Esophagus muscularis mucosa (tissue), 4 donors: ENCODE results near the gene ASTN2. TPM values are rescaled to one million over a fixed set of nuclear protein-coding genes. Genes with fewer than 3 reads are reported as not detected.

Experiments
- DNase-seq: peaks from one replicate; pipeline ENCODE4 v3.0.0-alpha.2; 2017; ENCODE audit errors: extremely low spot score
- H3K27ac ChIP-seq, 4 donors: fragments of 200-600 bp; sonication (generic); replicated peaks in 1 of 4; 1 replicate in 3 of 4; 2 replicates in 1 of 4; pipeline ENCODE4 v1.5.1; 2016 to 2019; ENCODE audit warnings: mild to moderate bottlenecking in 1 of 4
- H3K27me3 ChIP-seq, 4 donors: fragments of 200-600 bp; sonication (generic); one replicate each; pipeline versions ENCODE4 v1.5.1 to v1.6.0; 2016 to 2019
- H3K36me3 ChIP-seq, 4 donors: fragments of 200-600 bp; sonication (generic); one replicate each; pipeline ENCODE4 v1.5.1; 2016 to 2019
- H3K4me1 ChIP-seq, 4 donors: fragments of 200-600 bp; sonication (generic); one replicate each; pipeline ENCODE4 v1.5.1; 2016 to 2019
- H3K4me3 ChIP-seq, 4 donors: fragments of 200-600 bp; sonication (generic); 1 replicate in 2 of 4; 2 replicates in 2 of 4; pipeline ENCODE4 v1.5.1; 2016 to 2019; ENCODE audit warnings: mild to moderate bottlenecking in 4 of 4, moderate library complexity in 1 of 4
- H3K9me3 ChIP-seq, 4 donors: fragments of 200-600 bp; sonication (generic); 1 replicate in 3 of 4; 2 replicates in 1 of 4; pipeline ENCODE4 v1.5.1; 2016 to 2019
- CTCF ChIP-seq, 3 experiments: fragments of 200-600 bp in 2 of 3; fragments of 450-650 bp in 1 of 3; sonication (generic) in 2 of 3; IDR thresholded peaks; one replicate each; pipeline ENCODE4 v1.5.1; 2017 to 2019; ENCODE audit warnings: antibody characterized with exemption in 3 of 3, mild to moderate bottlenecking in 2 of 3, moderate library complexity in 1 of 3
- EP300 ChIP-seq: sonication (generic); formaldehyde crosslinking; IDR thresholded peaks from one replicate; pipeline ENCODE4 v1.6.1; 2017; ENCODE audit warnings: antibody characterized with exemption
- POLR2A ChIP-seq: fragments of 450-650 bp; IDR thresholded peaks from one replicate; pipeline ENCODE4 v1.6.1; 2017; ENCODE audit warnings: antibody characterized with exemption, moderate library complexity, mild to moderate bottlenecking, low read depth
- POLR2AphosphoS5 ChIP-seq, 2 donors: sonication (generic); formaldehyde crosslinking; IDR thresholded peaks; one replicate each; pipeline ENCODE4 v1.6.1; 2017; ENCODE audit warnings: antibody characterized with exemption in 2 of 2
- WGBS: methylation state at CpG from one replicate; pipeline ENCODE4 v1.1.5; 2018; 5-methylcytosine and 5-hydroxymethylcytosine counted together
- intact Hi-C: fragments of 100-400 bp; cut with DNase I; formaldehyde crosslinking; loops from one replicate; pipeline ENCODE4 v1.15.1; 2023
- total RNA-seq, 4 donors: library from RNA; depleted of rRNA; stranded (reverse); fragments of >200 nt; gene quantifications; one replicate each; pipeline versions ENCODE4 v1.1.0 to v1.2.1, GENCODE V29; 2016

Gene ASTN2
- total RNA-seq, 4 donors from 2014 or later = 4.2 to 6.9 (median 5.5) TPM

GRCh38 chr9:117458066-117458465, 43.2 kb upstream of the ASTN2 start:
- Histone ChIP-seq H3K4me3 (no peak overlapping the region), H3K27ac (no peak overlapping the region), H3K36me3 (no peaks in the 10 kb centered on the region), H3K4me1 (no peaks in the 10 kb centered on the region), H3K9me3 (no peaks in the 10 kb centered on the region), H3K27me3 (peaks cover 0 to 12% (median 0%) of the 10 kb centered on the region in 4 donors)
- TF ChIP-seq CTCF (IDR thresholded peaks at IDR 0.05) (no peak), POLR2A (no peak)
- WGBS = 78% methylated on average over 3 of the region's 3 CpGs
- intact Hi-C loops = no loop called here
- DNase-seq = no peak

GRCh38 chr9:117454711-117455110, 39.9 kb upstream of the ASTN2 start:
- TF ChIP-seq POLR2AphosphoS5 (IDR thresholded peaks at IDR 0.05) = no peak
- no peak for TF ChIP-seq POLR2A
- H3K27ac ChIP-seq = no peak overlapping the region
- peaks cover 0 to 15% (median 0%) of the 10 kb centered on the region in 4 donors for H3K27me3 ChIP-seq
- H3K9me3 ChIP-seq = no peaks in the 10 kb centered on the region
- intact Hi-C loops = no loop called here
- H3K4me1 ChIP-seq = no peaks in the 10 kb centered on the region
- no peaks in the 10 kb centered on the region for H3K36me3 ChIP-seq
- H3K4me3 ChIP-seq = no peak overlapping the region
- DNase-seq = no peak

- intact Hi-C loops = no loop called here
- WGBS = 92% methylated on average over 1 of the region's 1 CpG
- Histone ChIP-seq H3K27me3 (peaks cover 0 to 15% (median 0%) of the 10 kb centered on the region in 4 donors), H3K9me3 (no peaks in the 10 kb centered on the region), H3K4me1 (no peaks in the 10 kb centered on the region), H3K36me3 (no peaks in the 10 kb centered on the region), H3K27ac (no peak overlapping the region), H3K4me3 (no peak overlapping the region)
- no peak for DNase-seq
- TF ChIP-seq POLR2AphosphoS5 (IDR thresholded peaks at IDR 0.05) = no peak
- no peak for TF ChIP-seq CTCF (IDR thresholded peaks at IDR 0.05)
- TF ChIP-seq EP300 = no peak
- TF ChIP-seq POLR2A = no peak
These were observed 38.9 kb upstream of the ASTN2 start for GRCh38 chr9:117453737-117454136.

- intact Hi-C loops = no loop called here
- TF ChIP-seq POLR2A = no peak
- TF ChIP-seq CTCF (IDR thresholded peaks at IDR 0.05) = no peak
- TF ChIP-seq EP300 = no peak
- TF ChIP-seq POLR2AphosphoS5 (IDR thresholded peaks at IDR 0.05) = no peak
- whole genome bisulfite sequencing = 63% methylated on average over 2 of the region's 2 CpGs
- Histone ChIP-seq H3K9me3 (no peaks in the 10 kb centered on the region), H3K27me3 (peaks cover 0 to 27% (median 0%) of the 10 kb centered on the region in 4 donors), H3K36me3 (no peaks in the 10 kb centered on the region), H3K4me1 (no peaks in the 10 kb centered on the region), H3K4me3 (no peak overlapping the region), H3K27ac (no peak overlapping the region)
- DNase-seq = no peak
These were observed 36.5 kb upstream of the ASTN2 start for GRCh38 chr9:117451311-117451710.

- intact Hi-C loops = no loop called here
- no peaks in the 10 kb centered on the region for H3K36me3 ChIP-seq
- no peaks in the 10 kb centered on the region for H3K9me3 ChIP-seq
- TF ChIP-seq POLR2A (no peak), POLR2AphosphoS5 (IDR thresholded peaks at IDR 0.05) (no peak), CTCF (IDR thresholded peaks at IDR 0.05) (no peak), EP300 (no peak)
- no peak overlapping the region for H3K4me3 ChIP-seq
- H3K27me3 ChIP-seq = peaks cover 0 to 23% (median 0%) of the 10 kb centered on the region in 4 donors
- DNase-seq = no peak
- WGBS = 62% methylated on average over 3 of the region's 3 CpGs
- no peaks in the 10 kb centered on the region for H3K4me1 ChIP-seq
- no peak overlapping the region for H3K27ac ChIP-seq
These were observed 33.2 kb upstream of the ASTN2 start for GRCh38 chr9:117448066-117448465.
